NCI-H69 (cell line): ENCODE results near the gene KCP.

ENCODE experiments used
- DNase-seq: peaks from one replicate; lab custom pipeline; 2025; lab: John Stamatoyannopoulos, UW

KCP gene

DNA sequence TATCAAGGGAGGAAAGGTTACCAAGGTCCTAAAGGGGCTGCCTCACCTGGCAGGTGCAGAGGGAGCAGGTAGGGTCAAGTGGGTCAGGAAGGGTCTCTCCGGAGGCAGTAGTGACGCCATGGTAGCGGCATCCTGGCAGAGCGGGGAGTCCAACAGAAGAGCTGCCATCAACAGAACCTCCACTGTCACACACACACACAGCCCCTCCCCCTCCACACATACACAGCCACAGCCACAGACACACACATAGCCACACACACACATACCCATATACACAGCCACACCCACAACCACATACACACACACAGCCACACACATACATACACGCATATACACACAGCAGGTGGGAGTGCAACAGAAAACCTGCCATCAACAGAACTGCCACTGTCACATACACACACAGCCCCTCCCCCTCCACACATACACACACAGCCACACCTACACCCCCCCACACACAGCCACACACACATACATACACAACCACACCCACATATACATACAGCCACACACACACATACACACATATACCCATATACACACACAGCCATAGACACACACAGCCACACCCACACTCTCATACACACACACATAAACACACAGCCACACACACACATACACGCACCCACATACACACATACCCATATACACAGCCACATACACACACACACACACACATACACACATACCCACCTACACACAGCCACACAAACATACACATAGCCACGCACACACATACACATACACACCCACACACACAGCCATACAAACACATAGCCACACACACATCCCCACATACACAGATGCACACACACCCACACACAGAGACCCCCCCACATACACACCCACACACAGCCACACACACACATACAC, 23.1 kb downstream of the KCP start:
- DNase-seq = peak; percentile 27

DNA sequence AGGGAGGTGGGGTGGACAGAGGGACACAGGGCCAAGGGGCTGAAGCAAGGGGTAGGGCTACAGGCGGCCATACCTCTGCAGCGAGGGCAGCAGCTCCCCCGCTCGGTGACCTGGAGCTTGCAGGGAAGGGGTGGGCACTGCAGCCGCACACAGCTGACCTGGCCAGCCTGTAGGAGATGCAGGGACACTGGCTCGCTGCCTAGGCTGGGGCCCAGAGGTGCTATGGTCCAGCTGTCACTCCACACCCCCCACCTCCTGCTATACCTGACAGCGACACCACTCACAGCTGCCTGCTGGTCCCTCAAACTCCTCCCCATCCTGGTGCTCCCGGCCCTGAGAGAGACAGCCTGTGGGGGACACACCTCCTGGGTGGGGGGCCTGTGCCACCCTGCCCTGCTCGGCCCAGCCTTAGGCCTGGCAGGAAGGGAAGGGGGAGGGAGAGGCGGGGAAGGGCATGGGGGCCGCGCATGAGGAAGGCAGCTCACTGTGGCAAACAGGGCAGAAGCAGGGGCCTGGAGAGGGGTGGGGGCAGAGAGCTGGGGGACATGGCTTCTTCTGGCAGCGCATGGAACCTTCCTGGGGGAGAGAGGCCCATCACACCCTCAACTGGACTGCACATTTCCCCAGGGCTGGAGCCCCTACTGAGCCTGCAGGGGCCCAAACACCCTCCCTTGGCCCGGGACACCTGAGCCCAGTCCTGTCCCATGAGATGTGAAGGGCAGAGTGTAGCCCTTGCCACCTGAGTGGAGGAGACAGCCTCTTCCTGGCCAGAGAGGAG, 23.9 kb downstream of the KCP start:
- DNase-seq = peak; percentile 43

DNA sequence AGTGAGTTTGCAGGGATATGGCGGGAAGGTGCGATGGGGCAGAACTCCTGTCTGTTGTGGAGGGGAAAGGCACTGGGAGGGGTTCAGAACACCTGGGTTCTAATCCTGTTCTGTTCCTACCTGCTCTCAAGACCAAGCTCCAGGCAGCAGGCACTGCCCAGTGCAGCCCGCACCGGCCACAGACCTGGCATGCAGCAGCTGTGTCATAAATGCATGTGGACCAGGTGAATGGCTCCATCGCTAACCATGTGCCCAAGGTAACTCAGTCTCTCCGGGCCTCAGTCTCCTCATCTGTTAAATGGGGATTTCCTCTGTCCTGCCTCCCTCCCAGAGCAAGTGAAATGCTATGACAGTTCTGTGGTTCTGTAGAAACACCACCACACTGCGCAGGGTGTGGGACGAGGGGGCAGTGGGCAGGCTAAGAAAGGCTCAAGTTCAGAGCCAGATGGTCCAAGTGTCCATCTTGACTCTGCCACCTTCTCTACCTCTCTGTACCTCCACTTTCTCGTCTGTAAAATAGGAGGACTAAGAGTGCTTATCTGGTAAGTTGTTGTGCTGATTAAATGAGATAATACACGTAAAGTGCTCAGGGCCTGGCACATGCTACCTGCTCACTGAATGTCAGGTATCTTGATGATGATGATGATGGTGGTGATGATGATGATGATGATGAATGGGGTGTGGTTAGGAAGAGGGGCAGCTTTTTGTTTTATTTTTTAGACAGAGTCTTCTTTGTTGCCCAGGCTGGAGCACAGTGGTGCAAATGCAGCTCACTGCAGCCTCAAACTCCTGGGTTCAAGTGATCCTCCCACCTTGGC, 24.9 kb downstream of the KCP start:
- no peak for DNase-seq

DNA sequence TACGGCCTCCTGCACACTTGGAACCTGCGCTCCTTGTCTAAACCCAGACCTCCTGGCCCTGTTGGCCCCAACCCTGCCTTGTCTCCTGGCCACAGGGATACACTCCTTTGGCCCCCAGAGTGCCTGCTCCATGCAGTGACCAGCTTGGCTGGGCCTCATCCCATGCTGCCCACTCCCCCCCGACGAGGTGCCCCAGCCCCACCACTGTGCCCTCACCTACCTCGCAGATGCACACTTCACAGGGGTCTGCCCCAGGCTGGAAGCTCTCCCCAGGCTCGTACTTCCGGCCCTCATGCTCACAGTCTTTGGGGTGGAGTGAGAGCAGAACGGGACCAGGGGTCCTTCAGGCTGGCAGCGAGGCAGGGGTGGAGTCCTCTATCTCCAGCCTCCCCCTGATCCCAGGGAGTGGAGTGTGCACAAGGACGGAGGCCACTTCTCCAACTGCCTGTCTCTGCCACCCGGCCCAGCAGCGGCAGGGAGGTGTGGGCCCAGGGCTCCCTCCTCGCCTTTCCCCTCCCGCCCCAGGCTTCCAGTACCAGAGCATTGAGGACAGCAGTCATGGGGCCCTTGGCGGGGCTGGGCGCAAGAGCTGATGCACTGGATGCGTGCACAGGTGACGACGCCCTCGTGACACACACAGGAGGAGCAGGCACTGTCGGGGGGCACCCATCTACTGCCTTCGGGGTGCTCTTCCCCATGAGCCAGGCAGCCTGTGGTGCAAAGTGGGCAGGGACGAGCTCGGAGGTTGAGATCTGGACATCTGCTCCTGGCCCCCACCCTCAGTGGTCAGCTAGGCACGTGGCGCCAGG, 25.7 kb downstream of the KCP start:
- no peak for DNase-seq

DNA sequence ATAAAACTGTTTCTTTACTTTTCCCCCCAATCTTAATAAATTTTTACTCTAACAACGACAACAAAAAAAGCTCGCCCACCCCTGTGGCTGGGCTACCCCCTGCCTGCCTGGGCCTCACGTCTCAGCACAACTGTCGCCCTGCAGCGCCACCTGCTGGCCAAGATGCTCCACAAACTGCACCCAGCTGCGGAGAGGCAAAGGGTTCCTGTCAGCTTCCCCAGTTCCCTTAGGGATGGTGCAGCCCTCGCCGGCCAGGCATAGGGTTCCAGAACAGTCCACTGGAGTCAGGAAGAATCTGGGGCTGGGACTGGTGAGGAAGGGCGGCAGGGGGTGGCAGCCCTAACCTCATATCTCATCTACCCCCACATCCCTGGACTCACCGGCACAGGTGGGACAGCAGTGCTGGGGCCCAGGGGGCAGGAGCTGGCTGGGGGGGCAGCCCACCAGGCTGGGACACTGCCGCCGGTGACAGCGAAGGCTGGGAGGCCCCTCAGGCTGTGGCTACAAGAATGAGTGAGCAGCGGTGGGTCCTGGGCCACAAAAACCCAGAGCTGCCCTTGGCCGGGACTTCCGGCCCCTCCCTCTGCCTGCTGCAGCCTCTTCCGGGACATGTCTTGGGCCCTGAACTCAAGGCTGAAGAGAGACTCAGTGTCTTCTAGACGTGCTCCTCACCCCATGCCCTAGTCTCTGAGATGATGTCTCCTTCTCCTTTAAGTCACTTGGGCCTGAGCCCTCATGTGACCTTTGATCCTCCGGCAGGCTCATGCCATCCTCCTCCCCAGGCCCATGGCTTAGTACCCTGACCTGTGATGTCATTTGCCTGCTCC, 26.7 kb downstream of the KCP start:
- peak; percentile 75 for DNase-seq

DNA sequence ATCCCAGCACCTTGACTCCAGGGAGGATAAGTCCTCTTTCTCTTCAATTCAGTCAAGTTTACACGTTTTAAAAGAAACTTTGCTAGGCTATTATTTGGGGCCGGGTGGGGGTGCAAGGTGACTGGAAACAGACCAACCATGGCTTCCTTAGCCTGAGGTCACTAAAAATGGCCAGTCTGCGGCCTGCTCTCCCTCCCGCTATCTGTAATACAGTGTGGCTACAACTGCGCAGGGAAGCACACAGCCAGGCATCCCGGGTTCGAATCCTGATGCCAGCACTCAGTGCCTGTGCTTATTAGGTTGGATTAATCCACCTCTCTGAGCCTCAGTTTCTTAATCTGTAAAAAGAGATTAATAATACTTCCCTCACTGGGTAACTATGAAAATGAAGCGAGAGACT, 28.4 kb downstream of the KCP start:
- DNase-seq = no peak

DNA sequence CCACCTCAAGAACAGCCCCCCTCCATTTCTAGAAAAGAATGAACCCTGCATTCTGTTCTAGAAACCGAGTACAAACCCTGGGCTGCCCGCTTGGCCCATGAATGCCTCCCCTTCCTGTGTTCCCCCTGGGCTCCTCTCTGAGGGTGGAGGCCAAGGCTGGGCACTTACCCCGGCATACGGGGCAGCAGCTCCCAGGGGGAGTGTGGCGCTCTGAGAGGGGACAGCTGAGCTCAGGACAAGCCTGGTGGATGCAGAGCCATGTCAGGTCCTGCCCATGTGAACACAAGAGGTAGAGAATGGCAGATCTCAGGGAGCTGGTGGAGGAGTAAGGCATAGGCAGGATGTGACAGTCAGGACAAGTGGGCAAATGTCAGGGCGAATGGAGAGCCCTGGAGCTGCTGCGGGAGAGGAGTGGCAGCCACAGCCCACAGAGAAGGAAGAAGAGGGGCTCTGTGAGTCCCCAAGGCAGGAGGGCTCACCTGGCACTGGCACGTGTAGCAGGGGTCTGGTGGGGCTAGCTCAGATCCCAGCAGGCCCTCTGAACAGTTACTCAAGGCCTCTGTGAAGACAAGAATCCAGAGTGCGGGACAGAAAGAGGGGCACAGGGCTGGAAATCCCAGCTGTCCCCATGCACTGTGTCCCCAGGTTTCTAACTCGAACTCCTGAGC, 28.9 kb downstream of the KCP start:
- no peak for DNase-seq

DNA sequence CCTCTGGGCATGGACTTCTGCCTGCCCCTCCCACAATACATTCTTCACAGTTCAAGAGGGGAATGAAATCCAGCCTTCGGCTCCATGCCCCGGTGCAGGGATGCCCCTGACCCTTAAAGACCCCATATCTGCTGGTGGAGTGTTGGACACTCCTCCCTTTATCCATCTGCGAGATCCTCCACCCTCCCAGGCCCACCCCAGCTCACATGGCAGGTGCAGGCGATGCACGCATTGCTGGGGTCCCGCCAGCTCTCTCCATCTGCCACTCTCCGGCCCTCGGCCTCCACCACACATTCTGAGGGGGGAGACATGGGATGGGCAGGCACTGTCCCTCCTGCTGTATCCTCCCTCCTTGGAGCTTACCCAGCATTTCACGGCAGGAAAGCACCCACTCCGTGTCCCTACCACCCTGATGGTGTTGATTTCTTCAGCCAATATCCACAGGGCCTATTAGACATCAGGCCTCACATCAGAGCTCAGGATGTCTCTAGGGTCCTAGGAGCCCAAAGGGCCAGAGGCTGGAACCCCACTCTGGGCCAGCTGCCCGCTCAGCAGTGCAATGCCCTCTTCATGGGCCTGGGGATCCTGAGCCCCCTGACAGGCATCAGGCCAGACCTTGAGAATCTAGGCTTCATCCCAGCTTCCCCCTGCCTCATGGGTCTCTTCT, 29.6 kb downstream of the KCP start:
- no peak for DNase-seq

DNA sequence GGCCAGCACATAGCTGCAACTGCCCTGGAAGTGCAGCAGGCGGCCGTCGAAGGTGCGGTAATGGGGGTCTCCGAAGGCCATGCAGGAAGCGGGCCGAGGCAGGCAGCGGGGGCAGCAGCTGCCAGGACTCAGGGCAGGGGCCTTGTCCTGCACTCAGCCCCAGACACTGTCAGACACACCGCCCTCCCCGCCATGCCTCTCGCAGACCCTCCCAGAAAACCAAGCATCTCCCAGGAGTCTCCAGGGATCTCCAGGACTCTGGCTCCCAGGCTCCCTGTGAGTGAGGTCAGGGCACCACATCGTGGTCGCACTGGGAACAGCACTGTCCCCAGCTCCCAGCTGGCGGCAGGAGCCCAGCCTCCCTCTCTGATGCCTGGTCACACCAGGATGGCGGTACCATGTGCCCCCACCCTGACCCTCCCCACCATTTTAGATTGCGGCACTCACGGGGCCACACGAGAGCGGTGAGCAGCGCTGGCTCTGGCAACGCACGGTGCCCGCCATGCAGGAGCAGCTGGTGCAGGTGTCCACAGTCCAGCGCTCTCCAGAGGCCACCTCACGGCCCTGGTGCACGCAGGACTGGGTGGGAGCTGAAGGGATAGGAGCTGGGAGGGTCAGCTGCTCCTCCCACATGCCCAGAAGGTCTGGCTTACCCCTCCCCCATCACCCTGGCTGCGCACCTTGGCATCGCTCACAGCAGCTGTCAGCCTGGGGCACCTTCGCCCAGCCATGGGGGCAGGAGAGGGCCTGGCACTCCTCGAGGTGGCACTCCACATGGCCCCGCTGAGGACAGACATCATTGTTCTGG, 30.4 kb downstream of the KCP start:
- peak; percentile 86 for DNase-seq

DNA sequence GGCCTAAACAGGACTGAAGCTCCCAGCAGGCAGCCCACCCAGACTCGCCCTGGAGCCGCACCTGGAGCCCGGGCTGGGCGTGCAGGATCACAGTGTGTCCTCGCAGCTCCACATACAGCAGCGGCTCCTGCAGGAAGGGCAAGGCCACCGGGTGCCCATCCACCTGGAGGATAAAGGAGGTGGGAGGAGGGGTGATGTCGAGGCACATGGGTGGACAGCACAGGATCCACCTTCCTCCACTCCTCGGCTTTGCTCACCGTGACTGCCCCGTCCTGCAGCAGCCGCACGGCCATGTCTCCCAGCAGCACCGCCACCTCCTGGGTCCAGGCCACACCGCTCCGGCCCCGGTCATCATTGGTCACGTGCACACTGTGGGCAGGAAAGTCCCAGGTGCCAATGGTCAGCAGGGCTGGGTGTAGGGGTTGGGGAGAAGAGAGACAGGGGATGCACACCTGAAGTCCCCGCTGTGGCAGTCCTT, 31.0 kb downstream of the KCP start:
- DNase-seq = no peak

DNA sequence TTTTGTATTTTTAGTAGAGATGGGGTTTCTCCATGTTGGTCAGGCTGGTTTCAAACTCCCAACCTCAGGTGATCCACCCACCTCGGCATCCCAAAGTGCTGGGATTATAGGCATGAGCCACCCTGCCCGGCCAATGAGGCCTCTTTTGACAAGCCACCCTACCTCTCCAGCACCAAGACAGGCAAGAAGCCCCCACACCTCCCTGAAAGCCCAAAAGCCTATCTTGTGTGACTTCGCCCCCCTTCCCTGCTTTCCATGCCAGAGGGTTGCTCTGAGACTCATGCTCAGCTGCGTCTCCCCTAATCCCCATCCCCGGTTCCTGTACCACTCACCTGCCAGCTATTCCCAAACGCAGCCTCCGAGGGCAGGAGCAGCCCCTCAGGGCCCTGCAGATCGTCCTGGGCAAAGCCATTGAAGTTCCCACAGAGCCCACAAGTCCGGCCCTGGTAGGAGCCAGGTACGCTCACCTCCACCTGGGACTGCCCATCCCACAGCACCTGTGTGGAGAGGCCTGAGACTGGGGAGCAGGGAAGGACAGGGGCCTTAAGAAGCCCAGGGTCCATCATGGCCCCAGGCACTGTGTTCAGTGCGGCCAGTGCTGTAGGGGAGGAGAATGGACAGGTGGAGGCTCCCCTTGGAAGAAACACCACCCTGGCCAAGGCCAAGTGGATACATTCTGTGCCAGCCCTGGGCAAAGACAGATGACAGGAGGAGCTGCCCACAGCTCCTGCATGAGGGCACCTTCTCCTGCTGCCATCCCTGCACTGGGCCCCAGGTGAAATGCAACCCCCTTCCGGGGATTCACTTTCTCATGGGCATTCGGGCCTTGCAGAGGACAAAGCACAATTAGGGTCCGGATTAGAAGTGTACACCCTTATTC, 32.0 kb downstream of the KCP start:
- no peak for DNase-seq

DNA sequence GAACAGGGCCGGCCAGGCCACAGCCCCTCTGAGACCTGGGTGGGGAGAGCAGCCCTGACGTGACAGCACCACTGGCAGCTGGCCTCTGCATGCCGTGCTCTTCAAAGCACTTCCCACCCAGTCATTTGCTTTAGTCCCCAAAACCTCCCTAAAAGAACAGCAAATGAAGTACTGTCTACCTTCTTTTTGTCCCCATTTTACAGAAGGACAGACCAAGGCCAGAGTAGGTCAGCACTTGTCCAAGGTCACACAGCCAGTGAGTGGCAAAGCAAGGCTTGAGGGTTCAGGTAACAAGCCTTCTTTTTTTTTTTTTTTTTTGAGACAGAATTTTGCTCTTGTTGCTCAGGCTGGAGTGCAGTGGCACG, 32.8 kb downstream of the KCP start:
- DNase-seq = no peak

DNA sequence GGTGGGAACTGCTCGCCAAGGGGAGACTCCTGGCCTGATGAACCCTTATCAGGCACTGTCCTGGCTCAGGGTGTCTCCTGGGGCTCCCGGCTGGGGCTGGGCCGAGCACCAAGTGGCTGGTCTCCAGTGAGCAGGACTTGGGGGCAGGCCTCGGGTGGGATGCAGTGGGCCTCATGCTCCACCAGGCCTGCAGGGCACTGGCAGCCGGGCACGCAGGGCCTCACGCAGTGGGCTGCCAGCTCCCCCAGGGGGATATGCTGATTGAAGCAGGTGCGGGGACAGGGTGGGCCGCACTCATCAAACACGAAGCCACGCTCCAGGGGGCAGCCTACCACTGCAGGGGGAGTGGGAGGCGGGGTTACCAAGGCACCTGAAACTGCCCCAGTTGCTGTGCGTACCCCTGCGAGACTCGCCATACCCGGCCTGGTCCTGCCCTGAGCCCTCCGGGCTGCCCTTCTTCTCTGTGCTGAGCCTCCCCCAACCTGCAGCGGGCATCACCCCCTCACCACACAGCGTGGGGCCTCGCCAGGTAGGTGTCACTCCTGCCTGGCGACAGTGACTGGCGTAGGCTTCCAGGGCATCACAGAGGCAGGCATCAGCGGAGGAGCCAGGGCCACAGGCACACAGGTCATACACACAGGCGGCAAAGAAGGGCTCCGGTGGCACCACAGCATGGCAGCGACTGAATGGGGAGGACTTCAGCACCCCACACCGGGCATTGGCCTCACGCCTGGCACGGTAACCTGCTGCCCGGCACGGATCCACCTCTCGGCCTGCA, 33.3 kb downstream of the KCP start:
- DNase-seq = no peak

DNA sequence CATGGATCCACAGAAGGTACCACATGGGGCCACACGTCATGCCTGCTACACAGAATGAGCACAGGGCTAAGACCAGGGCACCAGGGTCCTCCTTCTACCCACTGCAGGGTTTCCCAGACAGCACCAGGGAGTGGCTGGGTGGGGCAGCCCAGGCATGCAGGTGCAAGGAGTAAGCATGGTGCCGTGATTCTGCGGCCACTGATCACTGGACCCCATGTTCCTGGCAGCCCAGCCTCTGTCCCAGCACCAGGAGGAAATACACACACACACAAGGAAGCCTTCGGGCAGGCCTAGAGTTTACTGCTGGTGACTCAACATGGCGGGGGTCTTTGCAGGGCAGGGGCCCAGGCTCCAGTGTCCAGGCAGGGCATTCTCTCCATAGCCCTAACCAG, 33.9 kb downstream of the KCP start:
- DNase-seq = no peak

DNA sequence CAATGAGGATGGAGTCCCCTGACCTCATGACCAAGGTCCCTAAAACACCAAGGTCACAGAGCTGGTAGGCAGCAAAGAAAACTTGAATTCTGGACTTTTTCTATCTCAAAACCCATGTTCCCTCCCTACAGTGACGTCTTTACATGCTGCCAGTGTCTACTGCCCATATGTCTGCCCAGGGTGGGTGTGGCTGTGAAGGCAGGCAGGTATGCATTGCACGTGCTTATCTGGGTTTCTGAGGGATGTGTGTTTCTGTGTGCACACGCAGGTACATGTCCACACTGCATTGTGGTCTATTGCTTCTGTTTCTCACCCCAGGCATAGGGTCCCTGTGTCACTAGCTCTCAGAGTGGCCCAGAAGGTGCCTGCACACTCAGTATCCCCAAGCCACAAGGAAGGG, 34.4 kb downstream of the KCP start:
- no peak for DNase-seq

DNA sequence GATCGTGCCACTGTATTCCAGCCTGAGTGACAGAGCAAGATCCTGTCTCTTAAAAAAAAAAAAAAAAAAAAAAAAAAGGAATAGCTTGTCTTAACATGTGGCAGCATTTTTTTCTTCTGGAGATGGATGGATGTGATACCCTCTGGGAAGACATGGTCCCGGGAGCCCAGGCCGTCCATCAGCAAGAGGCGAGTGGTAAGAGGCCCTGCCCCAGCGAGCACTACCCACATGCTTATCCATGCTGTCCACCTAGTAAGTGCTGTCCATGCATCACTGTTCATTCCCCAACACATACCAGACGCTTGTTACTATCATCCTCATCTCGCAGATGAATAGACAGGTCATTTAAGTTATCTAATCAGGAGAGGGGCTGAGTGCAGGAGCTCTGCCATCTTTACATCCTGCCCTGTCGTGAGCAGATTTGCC, 35.0 kb downstream of the KCP start:
- DNase-seq = no peak
